ENCODE measurements around the gene CDON. TPM values are rescaled to one million over a fixed set of nuclear protein-coding genes. Genes with fewer than 3 reads are reported as not detected.
A peak's percentile ranks its signal among the peaks of the same experiment; 100 is the strongest.
"Not testable (repeated sequence)": the region's sequence is repeated elsewhere in the genome, so short reads cannot be mapped to it uniquely, and the experiment has no call there.

Gene CDON
- total RNA-seq, 1 donor from 2014 or later = 71.3 TPM

DNA sequence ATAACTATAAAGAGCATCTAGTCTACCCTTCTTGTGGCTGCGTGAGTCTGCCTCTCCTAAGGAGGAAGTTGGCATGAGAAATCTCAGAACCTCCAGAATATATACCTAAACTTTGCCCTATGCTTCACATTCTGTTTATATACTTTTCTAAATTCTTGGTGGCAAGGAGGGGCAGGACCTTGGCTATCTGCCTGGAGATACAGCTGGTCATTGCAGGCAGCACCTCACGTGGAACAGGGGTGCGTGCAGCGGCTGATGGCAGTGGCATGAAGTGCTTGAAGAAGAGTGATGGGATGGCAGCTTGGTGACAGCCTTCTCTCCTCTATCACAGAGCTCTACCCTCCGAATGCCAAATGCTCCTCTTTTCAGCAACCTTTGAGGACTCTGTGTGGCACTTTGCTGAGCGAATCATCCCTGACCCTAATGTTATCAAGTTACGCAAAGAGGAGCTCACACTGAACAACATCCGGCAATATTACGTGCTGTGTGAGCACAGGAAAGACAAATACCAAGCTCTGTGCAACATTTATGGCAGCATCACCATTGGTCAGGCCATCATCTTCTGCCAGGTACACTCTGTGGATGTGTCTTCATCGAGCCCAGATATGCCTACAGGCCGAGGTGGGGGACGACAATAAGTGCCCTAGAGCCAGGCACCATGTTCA lies 145.9 kb downstream of the CDON start:
- no peak for TF ChIP-seq EZH2phosphoT487 (IDR thresholded peaks at IDR 0.05)
- no peak overlapping the region for H3K9ac ChIP-seq
- H3K27ac Mint-ChIP-seq = no peak overlapping the region

DNA sequence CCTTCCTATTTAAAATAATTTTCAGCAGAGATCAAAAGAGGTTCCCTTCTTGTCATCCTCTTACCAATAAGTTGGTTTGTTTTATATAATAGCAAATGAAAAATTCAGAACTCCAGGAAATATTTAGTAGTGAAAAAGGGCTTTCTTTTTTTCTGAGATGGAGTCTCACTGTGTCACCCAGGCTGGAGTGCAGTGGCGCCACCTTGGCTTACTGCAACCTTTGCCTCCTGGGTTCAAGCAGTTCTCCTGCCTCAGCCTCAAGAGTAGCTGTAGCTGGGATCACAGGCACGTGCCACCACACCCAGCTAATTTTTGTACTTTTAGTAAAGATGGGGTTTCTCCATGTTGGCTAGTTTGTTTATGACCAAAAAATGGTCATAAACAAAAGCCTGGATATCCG lies 148.1 kb downstream of the CDON start:
- not testable (repeated sequence) for H3K4me1 Mint-ChIP-seq; H3K27ac Mint-ChIP-seq; H3K27ac ChIP-seq; H3K9ac ChIP-seq; H3K4me3 ChIP-seq; H3K36me3 Mint-ChIP-seq; DNase-seq (ENCODE audit: low spot score); H3F3A ChIP-seq (ENCODE audit: low read depth); H3K9me3 Mint-ChIP-seq; H3K79me2 ChIP-seq (ENCODE audit: low read depth); H3K9me3 ChIP-seq (ENCODE audit: low read depth); H3K36me3 ChIP-seq; H3K4me2 ChIP-seq; H3K4me3 Mint-ChIP-seq; H3K4me1 ChIP-seq; H2AFZ ChIP-seq (replicated peaks); H3K27me3 ChIP-seq; H4K20me1 ChIP-seq (ENCODE audit: low read depth); H3K27me3 Mint-ChIP-seq (ENCODE audit: insufficient read depth, low read depth)
- TF ChIP-seq, protein P1, sequence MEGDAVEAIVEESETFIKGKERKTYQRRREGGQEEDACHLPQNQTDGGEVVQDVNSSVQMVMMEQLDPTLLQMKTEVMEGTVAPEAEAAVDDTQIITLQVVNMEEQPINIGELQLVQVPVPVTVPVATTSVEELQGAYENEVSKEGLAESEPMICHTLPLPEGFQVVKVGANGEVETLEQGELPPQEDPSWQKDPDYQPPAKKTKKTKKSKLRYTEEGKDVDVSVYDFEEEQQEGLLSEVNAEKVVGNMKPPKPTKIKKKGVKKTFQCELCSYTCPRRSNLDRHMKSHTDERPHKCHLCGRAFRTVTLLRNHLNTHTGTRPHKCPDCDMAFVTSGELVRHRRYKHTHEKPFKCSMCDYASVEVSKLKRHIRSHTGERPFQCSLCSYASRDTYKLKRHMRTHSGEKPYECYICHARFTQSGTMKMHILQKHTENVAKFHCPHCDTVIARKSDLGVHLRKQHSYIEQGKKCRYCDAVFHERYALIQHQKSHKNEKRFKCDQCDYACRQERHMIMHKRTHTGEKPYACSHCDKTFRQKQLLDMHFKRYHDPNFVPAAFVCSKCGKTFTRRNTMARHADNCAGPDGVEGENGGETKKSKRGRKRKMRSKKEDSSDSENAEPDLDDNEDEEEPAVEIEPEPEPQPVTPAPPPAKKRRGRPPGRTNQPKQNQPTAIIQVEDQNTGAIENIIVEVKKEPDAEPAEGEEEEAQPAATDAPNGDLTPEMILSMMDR (IDR thresholded peaks at IDR 0.05) = peak; percentile 28

More for the DNA sequence above, 145.9 kb downstream of the CDON start:
- H3K9me3 ChIP-seq (ENCODE audit: low read depth) = no peaks in the 10 kb centered on the region
- Mint-ChIP-seq H3K36me3 (no peaks in the 10 kb centered on the region), H3K9me3 (no peaks in the 10 kb centered on the region), H3K4me3 (no peak overlapping the region), H3K27me3 (ENCODE audit: insufficient read depth, low read depth) (no peaks in the 10 kb centered on the region), H3K4me1 (no peaks in the 10 kb centered on the region)
- no peaks in the 10 kb centered on the region for H3K27me3 ChIP-seq
- no peaks in the 10 kb centered on the region for H3K4me1 ChIP-seq
- no peak overlapping the region for H3K4me2 ChIP-seq
- DNase-seq (ENCODE audit: low spot score) = no peak
- H2AFZ ChIP-seq (replicated peaks) = no peak overlapping the region
- no peak overlapping the region for H3K27ac ChIP-seq
- no peaks in the 10 kb centered on the region for H4K20me1 ChIP-seq (ENCODE audit: low read depth)
- no peak overlapping the region for H3K4me3 ChIP-seq
- H3K36me3 ChIP-seq = no peaks in the 10 kb centered on the region
- H3F3A ChIP-seq (ENCODE audit: low read depth) = no peaks in the 10 kb centered on the region
- no peaks in the 10 kb centered on the region for H3K79me2 ChIP-seq (ENCODE audit: low read depth)

- no peak overlapping the region for H3K27ac Mint-ChIP-seq
- peaks cover 3% of the 10 kb centered on the region for H3K36me3 Mint-ChIP-seq
- no peaks in the 10 kb centered on the region for H3K36me3 ChIP-seq
- H3K27me3 Mint-ChIP-seq (ENCODE audit: insufficient read depth, low read depth) = peaks cover 3% of the 10 kb centered on the region
- no peak for DNase-seq (ENCODE audit: low spot score)
- no peak overlapping the region for H3K4me3 Mint-ChIP-seq
- no peaks in the 10 kb centered on the region for H4K20me1 ChIP-seq (ENCODE audit: low read depth)
- peaks cover 12% of the 10 kb centered on the region for H3K27me3 ChIP-seq
- H3K9me3 ChIP-seq (ENCODE audit: low read depth) = no peaks in the 10 kb centered on the region
- H3K4me1 ChIP-seq = no peaks in the 10 kb centered on the region
- H3K4me2 ChIP-seq = no peak overlapping the region
- no peak overlapping the region for H3K4me3 ChIP-seq
- no peaks in the 10 kb centered on the region for H3K9me3 Mint-ChIP-seq
- no peaks in the 10 kb centered on the region for H3K4me1 Mint-ChIP-seq
- H3F3A ChIP-seq (ENCODE audit: low read depth) = peaks cover 7% of the 10 kb centered on the region
- TF ChIP-seq, protein P1 (IDR thresholded peaks at IDR 0.05) = no peak
- no peak for TF ChIP-seq EZH2 (IDR thresholded peaks at IDR 0.05)
- TF ChIP-seq EZH2phosphoT487 (IDR thresholded peaks at IDR 0.05) = no peak
- no peak overlapping the region for H2AFZ ChIP-seq (replicated peaks)
- H3K79me2 ChIP-seq (ENCODE audit: low read depth) = no peaks in the 10 kb centered on the region
- H3K9ac ChIP-seq = no peak overlapping the region
- no peak overlapping the region for H3K27ac ChIP-seq
These were observed 152.3 kb downstream of the CDON start for GRCh38 chr11:125910226-125910849.

Other genes with a start within 250 kb of the CDON start
- not detected in 2 replicates for gene PATE4, start 229.6 kb downstream of the CDON start, total RNA-seq (ENCODE audit: low replicate concordance)
- 7.7 and 8.9 TPM in 2 replicates for gene HYLS1, start 175.2 kb downstream of the CDON start, total RNA-seq (ENCODE audit: low replicate concordance)
- 13.3 and 22.1 TPM in 2 replicates for gene PUS3, start 159.7 kb downstream of the CDON start, total RNA-seq (ENCODE audit: low replicate concordance)
- gene DDX25, start 158.4 kb downstream of the CDON start, total RNA-seq (ENCODE audit: low replicate concordance) = 8.9 and 12.4 TPM in 2 replicates
- not detected in 2 replicates for gene VSIG10L2, start 116.8 kb downstream of the CDON start, total RNA-seq (ENCODE audit: low replicate concordance)
- gene RPUSD4, start 148.8 kb upstream of the CDON start, total RNA-seq (ENCODE audit: low replicate concordance) = 46.7 and 47.1 TPM in 2 replicates
- gene FAM118B, start 148.9 kb upstream of the CDON start, total RNA-seq (ENCODE audit: low replicate concordance) = 42.4 and 43.2 TPM in 2 replicates
- 40.0 and 58.1 TPM in 2 replicates for gene SRPRA, start 206.0 kb upstream of the CDON start, total RNA-seq (ENCODE audit: low replicate concordance)
- 25.8 and 50.5 TPM in 2 replicates for gene FOXRED1, start 206.3 kb upstream of the CDON start, total RNA-seq (ENCODE audit: low replicate concordance)
- gene TIRAP, start 220.2 kb upstream of the CDON start, total RNA-seq (ENCODE audit: low replicate concordance) = 4.6 and 5.3 TPM in 2 replicates
- gene DCPS, start 241.2 kb upstream of the CDON start, total RNA-seq (ENCODE audit: low replicate concordance) = 18.6 and 20.7 TPM in 2 replicates